PC-9 (cell line): ENCODE results near the gene RAD51AP1. TPM values are rescaled to one million over a fixed set of nuclear protein-coding genes. Genes with fewer than 3 reads are reported as not detected.

Source experiments
- BruUV-seq: library from RNA; stranded (reverse); fragments of 400-500 nt; replicated peaks from 2 replicates; lab custom pipeline; 2021; lab: Mats Ljungman, UMichigan
- CTCF ChIA-PET: fragments of 300-600 bp; sonication (Branson Sonifier 250); formaldehyde crosslinking; loops from one replicate; lab custom pipeline; 2022; ENCODE audit warnings: antibody characterized with exemption; lab: Charles Lee
- POLR2A ChIA-PET: fragments of 300-600 bp; sonication (Branson Sonifier 250); formaldehyde crosslinking; loops from one replicate; lab custom pipeline; 2022; ENCODE audit warnings: antibody characterized with exemption; ENCODE audit not compliant: unreplicated experiment; lab: Charles Lee
- DNase-seq, 2 experiments: peaks; one replicate each; pipeline versions ENCODE4 v3.0.0 to v3.0.0-alpha.2; 2015 to 2022; ENCODE audit warnings: mixed read lengths in 1 of 2
- H2AFZ ChIP-seq: fragments of 200-600 bp; sonication (generic); 2 replicates; pipeline ENCODE4 v1.8.1; 2017; ENCODE audit warnings: antibody characterized with exemption
- H3F3A ChIP-seq: fragments of 200-600 bp; sonication (generic); 2 replicates; pipeline ENCODE4 v1.8.1; 2017; ENCODE audit warnings: antibody characterized with exemption, mild to moderate bottlenecking, low read depth; ENCODE audit not compliant: insufficient read depth
- H3K27ac ChIP-seq: fragments of 200-600 bp; sonication (generic); 2 replicates; pipeline ENCODE4 v1.6.1; 2016; ENCODE audit warnings: mixed run types
- H3K27me3 ChIP-seq: fragments of 200-600 bp; sonication (generic); 2 replicates; pipeline ENCODE4 v1.6.1; 2016; ENCODE audit warnings: low read depth, mixed run types; ENCODE audit not compliant: insufficient read depth
- H3K36me3 ChIP-seq: fragments of 200-600 bp; sonication (generic); 2 replicates; pipeline ENCODE4 v1.6.1; 2016; ENCODE audit warnings: low read depth, mixed run types
- H3K4me1 ChIP-seq: fragments of 200-600 bp; sonication (generic); replicated peaks from 2 replicates; pipeline ENCODE4 v1.6.1; 2016; ENCODE audit warnings: mixed run types; ENCODE audit not compliant: insufficient read depth
- H3K4me2 ChIP-seq: fragments of 200-600 bp; sonication (generic); 2 replicates; pipeline ENCODE4 v1.6.1; 2017; ENCODE audit warnings: mixed run types
- H3K4me3 ChIP-seq: fragments of 200-600 bp; sonication (generic); 2 replicates; pipeline ENCODE4 v1.6.1; 2016; ENCODE audit warnings: mixed run types
- H3K79me2 ChIP-seq: fragments of 200-600 bp; sonication (generic); 2 replicates; pipeline ENCODE4 v1.6.1; 2017; ENCODE audit warnings: low read depth, mixed run types
- H3K9me2 ChIP-seq: fragments of 200-600 bp; sonication (generic); 2 replicates; pipeline ENCODE4 v1.8.1; 2017; ENCODE audit warnings: mild to moderate bottlenecking; ENCODE audit not compliant: insufficient read depth
- H3K9me3 ChIP-seq: fragments of 200-600 bp; sonication (generic); 2 replicates; pipeline ENCODE4 v1.8.1; 2016; ENCODE audit warnings: low read depth; ENCODE audit not compliant: insufficient read depth
- H4K20me1 ChIP-seq: fragments of 200-600 bp; sonication (generic); 2 replicates; pipeline ENCODE4 v1.8.1; 2017; ENCODE audit not compliant: insufficient read depth
- EZH2 ChIP-seq: fragments of 200-600 bp; sonication (generic); IDR thresholded peaks from 2 replicates; pipeline ENCODE4 v1.8.0; 2017; ENCODE audit warnings: antibody characterized with exemption, low read depth
- intact Hi-C: fragments of 100-400 bp; cut with micrococcal nuclease; formaldehyde crosslinking; loops from one replicate; pipeline ENCODE4 v1.10.0; 2022; ENCODE audit not compliant: unreplicated experiment
- total RNA-seq: library from RNA; stranded (reverse); gene quantifications from 2 replicates; pipeline ENCODE4 v1.2.3, GENCODE V29; 2021
- TF ChIP-seq, protein P1 (sequence below): fragments of 200-600 bp; sonication (generic); conservative IDR thresholded peaks from 2 replicates; pipeline ENCODE4 v1.6.1; 2017; ENCODE audit warnings: mixed run types, antibody characterized with exemption, mild to moderate bottlenecking, moderate library complexity

The RAD51AP1 gene
- total RNA-seq, 1 experiment from 2014 or later, result 54.7 TPM

DNA sequence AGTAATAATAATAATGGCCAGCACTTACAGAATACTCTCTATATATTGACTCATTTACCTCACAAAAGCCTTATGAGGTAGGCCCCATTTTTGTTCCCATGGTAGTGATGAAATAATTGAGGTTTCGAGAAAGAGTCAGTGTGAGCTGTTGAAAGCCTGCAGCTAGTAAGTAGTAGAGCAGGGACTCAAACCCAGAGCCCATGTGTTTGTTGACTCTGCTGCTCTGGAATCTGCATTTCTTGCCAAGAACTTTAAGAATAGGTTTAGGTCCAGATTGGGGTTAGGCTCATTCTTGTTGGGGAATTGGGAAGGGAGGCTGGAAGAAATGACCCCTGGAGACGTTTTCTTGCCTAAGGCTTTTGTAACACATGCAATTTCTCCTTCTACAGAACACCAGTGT is 51.3 kb downstream of the RAD51AP1 start:
- BruUV-seq, result no TSS peak
- POLR2A ChIA-PET, result no interaction called here
- H3K79me2 ChIP-seq, result no peaks in the 10 kb centered on the region
- intact Hi-C loops, result no loop called here
- H4K20me1 ChIP-seq, result no peaks in the 10 kb centered on the region
- no peak overlapping the region for H2AFZ ChIP-seq
- no peak for TF ChIP-seq EZH2
- TF ChIP-seq, protein P1, sequence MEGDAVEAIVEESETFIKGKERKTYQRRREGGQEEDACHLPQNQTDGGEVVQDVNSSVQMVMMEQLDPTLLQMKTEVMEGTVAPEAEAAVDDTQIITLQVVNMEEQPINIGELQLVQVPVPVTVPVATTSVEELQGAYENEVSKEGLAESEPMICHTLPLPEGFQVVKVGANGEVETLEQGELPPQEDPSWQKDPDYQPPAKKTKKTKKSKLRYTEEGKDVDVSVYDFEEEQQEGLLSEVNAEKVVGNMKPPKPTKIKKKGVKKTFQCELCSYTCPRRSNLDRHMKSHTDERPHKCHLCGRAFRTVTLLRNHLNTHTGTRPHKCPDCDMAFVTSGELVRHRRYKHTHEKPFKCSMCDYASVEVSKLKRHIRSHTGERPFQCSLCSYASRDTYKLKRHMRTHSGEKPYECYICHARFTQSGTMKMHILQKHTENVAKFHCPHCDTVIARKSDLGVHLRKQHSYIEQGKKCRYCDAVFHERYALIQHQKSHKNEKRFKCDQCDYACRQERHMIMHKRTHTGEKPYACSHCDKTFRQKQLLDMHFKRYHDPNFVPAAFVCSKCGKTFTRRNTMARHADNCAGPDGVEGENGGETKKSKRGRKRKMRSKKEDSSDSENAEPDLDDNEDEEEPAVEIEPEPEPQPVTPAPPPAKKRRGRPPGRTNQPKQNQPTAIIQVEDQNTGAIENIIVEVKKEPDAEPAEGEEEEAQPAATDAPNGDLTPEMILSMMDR, result no peak
- no peaks in the 10 kb centered on the region for H3F3A ChIP-seq
- H3K4me1 ChIP-seq, result no peaks in the 10 kb centered on the region
- peak in 1 of 2 experiments; percentile 32 for DNase-seq
- H3K9me2 ChIP-seq, result no peaks in the 10 kb centered on the region
- H3K4me2 ChIP-seq, result no peak overlapping the region
- H3K36me3 ChIP-seq, result no peaks in the 10 kb centered on the region
- peaks cover 97% of the 10 kb centered on the region for H3K27me3 ChIP-seq
- H3K27ac ChIP-seq, result no peak overlapping the region
- CTCF ChIA-PET, result no interaction called here
- no peak overlapping the region for H3K4me3 ChIP-seq
- no peaks in the 10 kb centered on the region for H3K9me3 ChIP-seq

DNA sequence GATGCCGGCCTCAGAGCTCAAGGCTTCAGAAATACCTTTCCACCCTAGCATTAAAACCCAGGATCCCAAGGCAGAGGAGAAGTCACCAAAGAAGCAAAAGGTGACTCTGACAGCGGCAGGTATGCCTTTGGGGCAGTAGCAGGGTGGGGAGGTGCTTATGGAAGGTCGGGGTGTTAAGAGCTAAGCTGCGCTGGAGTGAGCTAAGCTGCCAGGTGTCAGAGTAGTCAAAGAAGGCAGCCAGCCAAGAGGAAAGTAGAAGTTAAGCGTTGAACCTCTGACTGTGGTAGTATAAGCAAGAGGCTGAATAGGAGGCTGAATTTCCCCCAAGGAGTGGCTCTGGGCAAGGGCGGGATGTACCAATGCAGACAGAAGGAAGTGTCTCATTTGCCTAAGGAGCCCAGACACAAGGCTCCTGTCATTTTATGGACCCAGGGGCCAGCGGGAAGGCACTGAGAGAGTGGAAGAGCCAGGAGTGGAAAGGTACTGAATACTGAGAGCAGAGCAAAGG is 52.5 kb downstream of the RAD51AP1 start:
- H3K36me3 ChIP-seq, result no peaks in the 10 kb centered on the region
- peaks cover 99% of the 10 kb centered on the region for H3K27me3 ChIP-seq
- H3K9me3 ChIP-seq, result no peaks in the 10 kb centered on the region
- no peaks in the 10 kb centered on the region for H3K9me2 ChIP-seq
- no TSS peak for BruUV-seq
- no peak overlapping the region for H3K27ac ChIP-seq
- POLR2A ChIA-PET, result no interaction called here
- H3K4me3 ChIP-seq, result no peak overlapping the region
- CTCF ChIA-PET, result no interaction called here
- intact Hi-C loops, result no loop called here
- no peak for TF ChIP-seq EZH2
- TF ChIP-seq, protein P1, result no peak
- DNase-seq, result peak in 1 of 2 experiments; percentile 31
- H3K4me1 ChIP-seq, result no peaks in the 10 kb centered on the region
- no peaks in the 10 kb centered on the region for H4K20me1 ChIP-seq
- H3K79me2 ChIP-seq, result no peaks in the 10 kb centered on the region
- no peaks in the 10 kb centered on the region for H3F3A ChIP-seq
- no peak overlapping the region for H2AFZ ChIP-seq
- H3K4me2 ChIP-seq, result no peak overlapping the region

DNA sequence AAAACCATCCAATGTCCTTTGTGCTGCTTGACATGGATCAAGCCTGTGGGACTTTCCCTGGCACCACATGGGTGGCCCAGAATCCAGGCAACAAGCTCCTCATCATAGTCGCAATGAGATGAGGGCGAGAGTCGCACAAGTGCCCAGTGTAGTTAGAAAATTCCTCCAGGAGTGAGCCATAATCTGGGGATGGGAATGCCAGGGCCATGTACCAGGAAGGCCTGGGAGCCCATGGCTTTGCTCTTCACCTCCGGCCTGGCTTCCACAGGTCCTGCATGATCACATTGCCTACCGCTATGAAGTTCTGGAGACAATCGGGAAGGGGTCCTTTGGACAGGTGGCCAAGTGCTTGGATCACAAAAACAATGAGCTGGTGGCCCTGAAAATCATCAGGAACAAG is 57.2 kb downstream of the RAD51AP1 start:
- no peak for DNase-seq
- no TSS peak for BruUV-seq
- ChIA-PET CTCF (no interaction called here), POLR2A (no interaction called here)
- H3K27me3 ChIP-seq, result peaks cover 100% of the 10 kb centered on the region
- H3K4me2 ChIP-seq, result no peak overlapping the region
- TF ChIP-seq, protein P1, result no peak
- intact Hi-C loops, result no loop called here
- no peaks in the 10 kb centered on the region for H3K36me3 ChIP-seq
- no peak overlapping the region for H3K27ac ChIP-seq
- no peak overlapping the region for H3K4me3 ChIP-seq
- H3K9me2 ChIP-seq, result no peaks in the 10 kb centered on the region
- H3F3A ChIP-seq, result no peaks in the 10 kb centered on the region
- H4K20me1 ChIP-seq, result no peaks in the 10 kb centered on the region
- H3K4me1 ChIP-seq, result no peaks in the 10 kb centered on the region
- no peaks in the 10 kb centered on the region for H3K79me2 ChIP-seq
- H3K9me3 ChIP-seq, result no peaks in the 10 kb centered on the region
- H2AFZ ChIP-seq, result no peak overlapping the region
